Cardiac septum (tissue), 1 donor: Measurements from ENCODE around the gene ARID5B. TPM values are rescaled to one million over a fixed set of nuclear protein-coding genes. Genes with fewer than 3 reads are reported as not detected.

Source experiments
- DNase-seq: peaks from one replicate; pipeline ENCODE4 v3.0.0-alpha.2; 2020; ENCODE audit warnings: low spot score
- intact Hi-C: fragments of 100-400 bp; cut with DNase I; formaldehyde crosslinking; loops from one replicate; pipeline ENCODE4 v1.14.0; 2022
- total RNA-seq: library from RNA; stranded (reverse); fragmentation: NEBNext Ultra II Directional; extraction: Animal tissue kit (Norgen Biotek cat#: 25700); gene quantifications from one replicate; pipeline ENCODE4 v1.2.1, GENCODE V29; 2021
- donor health status: DM: no; HTN: no; CAD: no.

ARID5B gene
- total RNA-seq, 1 donor from 2014 or later = 25.2 TPM

DNA sequence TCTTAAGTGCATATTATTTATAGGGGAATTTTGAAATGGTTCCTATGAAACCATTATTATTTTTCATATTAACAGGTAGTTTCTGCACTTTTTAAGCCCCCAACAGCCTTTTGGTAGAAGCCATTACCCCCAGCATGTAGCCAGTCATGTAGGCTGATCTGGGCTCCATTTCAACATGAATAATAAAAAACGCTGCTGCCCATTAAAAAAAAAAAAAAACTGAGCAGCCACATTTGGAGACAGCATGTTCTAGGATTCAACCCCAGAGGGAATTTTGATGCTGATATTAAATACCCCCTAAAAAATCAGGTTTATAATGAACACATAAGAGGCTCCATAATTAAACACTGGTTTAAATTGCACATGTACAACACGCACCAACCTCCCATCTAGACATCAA lies 185.8 kb downstream of the ARID5B start:
- no peak for DNase-seq
- intact Hi-C loops = no loop called here

DNA sequence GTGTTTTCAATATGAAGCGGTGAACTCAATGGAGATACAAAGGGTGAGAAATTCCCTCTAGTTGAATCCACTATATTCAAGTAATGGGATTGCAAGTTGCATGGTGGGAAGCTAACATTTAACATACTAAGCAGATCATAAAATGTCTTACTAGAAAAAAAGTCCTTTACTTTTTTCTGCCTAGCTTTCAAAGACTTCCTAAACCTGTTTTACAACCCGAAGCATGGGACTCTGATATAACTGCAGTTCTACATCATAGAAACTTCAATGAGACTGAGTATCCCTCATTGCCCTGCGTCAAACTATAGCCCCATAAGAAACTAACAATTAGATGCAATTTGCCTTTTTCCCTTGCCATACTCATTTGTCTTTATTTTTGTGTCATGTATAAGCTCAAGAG lies 187.3 kb downstream of the ARID5B start:
- DNase-seq = no peak
- intact Hi-C loops = no loop called here

GRCh38 chr10:62092301-62093030 lies 191.0 kb downstream of the ARID5B start:
- DNase-seq = no peak
- intact Hi-C loops = no loop called here

GRCh38 chr10:62093863-62094291 lies 192.4 kb downstream of the ARID5B start:
- intact Hi-C loops = no loop called here
- no peak for DNase-seq

DNA sequence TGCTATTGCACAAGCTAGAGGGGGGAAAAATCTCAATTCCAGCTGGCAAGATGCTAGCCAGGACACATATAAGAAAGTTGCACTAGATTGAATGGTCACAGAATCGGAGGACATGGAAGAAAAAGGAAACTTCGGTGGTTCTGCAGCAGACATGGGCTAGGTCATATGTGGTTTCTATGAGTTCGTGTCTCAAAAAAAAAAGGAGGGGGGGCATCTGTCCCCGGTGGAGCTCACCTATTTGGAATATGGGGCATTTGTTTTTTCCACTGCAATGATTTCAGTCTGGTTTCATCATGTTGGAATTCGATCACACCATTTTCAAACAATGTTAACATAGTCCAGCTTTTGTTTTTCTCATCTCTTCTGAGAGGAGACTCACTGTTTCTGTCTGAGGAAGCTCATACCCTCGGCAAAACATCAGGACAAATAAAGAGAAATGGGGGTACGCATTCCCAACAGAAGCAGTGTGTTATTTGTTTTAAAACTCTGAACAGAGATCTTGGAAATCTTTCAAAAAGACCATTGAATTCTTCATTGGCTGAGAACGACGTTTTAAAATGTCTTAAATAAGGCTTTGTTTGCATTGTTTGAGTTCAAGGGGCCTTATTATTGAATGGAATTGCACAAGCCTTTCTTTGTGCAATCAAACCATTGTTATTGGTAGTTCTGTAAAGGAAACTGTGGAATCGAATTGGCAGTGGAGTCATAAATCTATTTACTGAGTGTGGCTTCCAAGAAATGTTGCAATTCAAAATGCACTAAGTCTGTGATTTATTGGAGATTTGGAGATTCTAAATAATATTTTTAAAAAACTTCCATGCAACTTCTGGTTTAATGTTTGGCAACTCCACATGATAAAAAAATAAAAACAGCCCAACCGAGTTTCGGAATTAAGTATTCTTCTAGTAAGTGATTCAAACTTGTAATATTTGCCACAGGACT lies 194.0 kb downstream of the ARID5B start:
- intact Hi-C loops = no loop called here
- no peak for DNase-seq

DNA sequence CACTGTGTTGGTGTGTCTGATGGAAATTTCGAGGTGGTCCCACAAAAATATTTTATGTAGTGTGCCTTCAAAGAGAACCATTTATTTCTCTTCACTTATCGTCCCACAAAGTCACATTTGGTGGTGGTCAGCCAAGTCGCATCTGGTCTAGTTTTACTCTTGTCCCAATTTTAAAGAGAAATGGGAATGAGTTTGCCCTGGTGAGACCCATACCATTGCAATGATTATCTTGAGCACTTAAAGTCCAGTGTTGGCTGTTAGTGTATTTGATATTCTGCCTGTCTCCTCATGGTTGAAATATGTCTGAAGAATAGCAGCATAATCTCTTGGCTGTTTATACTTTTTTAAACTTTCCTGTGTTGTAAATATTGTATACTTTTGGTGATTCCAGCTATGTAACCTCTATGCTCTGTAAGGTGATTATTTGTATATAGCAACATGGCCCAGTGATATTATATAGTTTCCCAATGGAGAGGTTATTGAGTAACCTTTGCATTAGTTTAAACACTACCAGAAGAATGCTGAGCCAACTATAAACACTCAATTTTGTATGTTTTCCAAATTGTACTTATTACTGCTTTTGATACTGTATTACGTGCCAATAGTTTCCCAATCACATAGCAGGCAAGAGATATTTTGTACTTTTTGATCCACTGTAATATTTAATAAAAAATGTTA lies 194.9 kb downstream of the ARID5B start:
- DNase-seq = no peak
- intact Hi-C loops = no loop called here

- intact Hi-C loops = no loop called here
- no peak for DNase-seq
These were observed 197.0 kb downstream of the ARID5B start for GRCh38 chr10:62098278-62099121.

GRCh38 chr10:62099299-62099698 lies 197.8 kb downstream of the ARID5B start:
- no peak for DNase-seq
- intact Hi-C loops = no loop called here

GRCh38 chr10:62103857-62104256 lies 202.4 kb downstream of the ARID5B start:
- no peak for DNase-seq
- intact Hi-C loops = no loop called here

DNA sequence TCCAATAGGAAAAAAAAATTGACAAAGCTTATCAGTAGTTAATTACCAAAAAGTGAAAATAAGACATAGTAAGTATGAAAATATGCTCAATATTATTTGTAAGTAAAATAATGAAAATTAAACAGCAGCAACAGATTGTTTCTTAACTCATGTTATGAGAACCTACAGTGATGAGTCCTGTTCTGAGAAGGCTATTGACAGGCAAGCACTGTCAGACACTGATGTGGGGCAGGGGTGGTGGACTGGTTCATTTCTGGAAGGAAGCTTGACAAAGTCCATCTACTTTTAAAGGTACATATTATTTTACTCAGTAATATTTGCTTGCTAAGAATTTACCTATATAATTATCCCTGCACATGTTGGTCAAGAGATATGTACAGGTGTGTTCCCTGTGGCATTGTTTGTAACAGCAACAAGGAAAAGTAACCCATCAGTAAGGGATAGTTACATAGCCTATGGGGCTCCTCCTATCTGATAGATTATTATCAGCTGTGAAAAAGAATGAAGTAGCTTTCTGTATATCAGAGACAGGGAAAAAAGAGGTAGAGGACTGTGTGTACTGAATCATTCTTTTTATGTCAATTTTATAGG lies 205.5 kb downstream of the ARID5B start:
- no peak for DNase-seq
- intact Hi-C loops = no loop called here

- intact Hi-C loops = no loop called here
- DNase-seq = no peak
These were observed 207.5 kb downstream of the ARID5B start for GRCh38 chr10:62108759-62109586.

GRCh38 chr10:62109587-62110293 lies 208.2 kb downstream of the ARID5B start:
- DNase-seq = no peak
- intact Hi-C loops = no loop called here

DNA sequence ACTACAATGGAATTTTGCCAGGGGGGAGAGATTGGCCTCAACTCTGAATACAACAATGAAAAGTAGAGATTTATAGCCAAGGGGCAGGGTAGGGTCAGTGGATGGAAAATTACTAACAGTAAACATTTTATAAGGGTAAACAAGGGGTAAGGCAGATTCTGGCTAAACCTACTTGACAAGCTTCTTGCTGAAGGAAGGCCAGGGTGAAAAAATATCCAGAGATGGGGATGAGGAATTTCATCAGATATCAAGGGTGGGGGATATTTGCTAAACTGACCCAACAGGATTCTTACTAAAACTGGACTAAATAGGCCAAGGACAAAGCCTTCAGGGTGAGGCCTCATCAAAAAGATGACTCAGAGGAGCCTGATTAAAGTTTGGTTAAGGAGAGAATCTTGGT lies 210.8 kb downstream of the ARID5B start:
- DNase-seq = no peak
- intact Hi-C loops = no loop called here

GRCh38 chr10:62112963-62113362 lies 211.5 kb downstream of the ARID5B start:
- intact Hi-C loops = no loop called here
- no peak for DNase-seq

DNA sequence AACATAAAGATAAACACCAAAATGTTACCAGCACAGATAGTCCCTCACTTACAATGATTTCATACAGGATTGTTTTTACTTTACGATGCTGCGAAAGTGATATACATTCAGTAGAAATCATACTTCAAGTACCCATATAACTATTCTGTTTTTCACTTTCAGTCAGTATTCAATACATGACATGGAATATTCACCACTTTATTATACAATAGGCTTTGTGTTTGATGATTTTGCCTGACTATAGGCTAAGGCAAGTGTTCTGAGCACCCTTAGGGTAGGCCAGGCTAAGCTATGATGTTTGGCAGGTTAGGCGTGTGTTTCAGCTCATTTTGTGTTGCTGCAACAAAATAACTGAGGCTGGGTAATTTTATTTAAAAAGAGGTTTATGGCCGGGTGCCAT lies 212.2 kb downstream of the ARID5B start:
- DNase-seq = no peak
- intact Hi-C loops = no loop called here

DNA sequence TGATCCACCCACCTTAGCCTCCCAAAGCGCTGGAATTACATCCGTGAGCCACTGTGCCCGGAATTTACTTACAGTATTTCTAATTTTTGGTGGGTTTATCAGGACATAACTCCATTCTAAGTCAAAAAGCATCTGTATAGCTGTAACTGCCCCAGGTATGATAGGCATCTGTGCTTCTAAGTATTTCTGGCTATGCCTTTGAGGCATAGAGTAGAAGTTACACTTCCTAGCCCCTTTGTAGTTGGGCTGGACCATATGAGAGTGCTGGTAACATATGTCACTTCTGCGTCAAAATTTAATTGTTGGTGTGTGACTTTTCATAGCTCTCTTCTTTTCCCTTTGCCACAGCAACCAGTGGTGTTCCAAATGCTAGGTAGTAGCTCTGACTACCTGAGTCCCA lies 213.8 kb downstream of the ARID5B start:
- intact Hi-C loops = no loop called here
- no peak for DNase-seq

- intact Hi-C loops = no loop called here
- DNase-seq = no peak
These were observed 214.3 kb downstream of the ARID5B start for GRCh38 chr10:62115842-62116241.

DNA sequence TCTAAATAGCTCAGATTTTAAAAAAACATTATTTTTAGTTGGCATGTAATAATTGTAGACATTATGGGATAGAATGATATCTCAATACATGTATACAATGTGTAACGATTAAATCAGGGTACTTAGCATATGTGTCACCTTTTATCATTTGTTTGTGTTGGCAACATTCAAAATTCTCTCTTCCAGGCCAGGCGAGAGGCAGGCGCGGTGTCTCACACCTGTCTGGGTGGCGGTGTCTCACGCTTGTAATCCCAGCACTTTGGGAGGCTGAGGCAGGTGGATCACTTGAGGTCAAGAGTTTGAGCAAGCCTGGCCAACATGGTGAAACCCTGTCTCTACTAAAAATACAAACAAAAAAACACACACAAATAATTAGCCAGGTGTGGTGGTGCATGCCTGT lies 215.4 kb downstream of the ARID5B start:
- intact Hi-C loops = no loop called here
- no peak for DNase-seq
